Lower lobe of right lung (tissue), 2 donors: ENCODE measurements around the gene NBAS. TPM values are rescaled to one million over a fixed set of nuclear protein-coding genes. Genes with fewer than 3 reads are reported as not detected.

ENCODE experiments used
- ATAC-seq, 2 donors: fragments of 200-7000 bp; cut with Tn5 transposase; one replicate each; pipeline ENCODE4 v1.9.1; 2020 to 2022; ENCODE audit warnings: mild to moderate bottlenecking in 2 of 2, moderate library complexity in 2 of 2
- DNase-seq: peaks from one replicate; pipeline ENCODE4 v3.0.0-alpha.2; 2020
- H3K27ac ChIP-seq: fragments of 200-600 bp; one replicate; pipeline ENCODE4 v1.8.0; 2022
- H3K27me3 ChIP-seq: fragments of 200-600 bp; one replicate; pipeline ENCODE4 v1.8.0; 2022; ENCODE audit warnings: low read depth
- H3K36me3 ChIP-seq: fragments of 200-600 bp; one replicate; pipeline ENCODE4 v1.8.0; 2022; ENCODE audit warnings: mild to moderate bottlenecking
- H3K4me1 ChIP-seq: fragments of 200-600 bp; one replicate; pipeline ENCODE4 v1.8.0; 2022
- H3K4me3 ChIP-seq: fragments of 200-600 bp; one replicate; pipeline ENCODE4 v1.8.0; 2022; ENCODE audit warnings: mild to moderate bottlenecking
- H3K9me3 ChIP-seq: fragments of 200-600 bp; one replicate; pipeline ENCODE4 v1.8.0; 2022
- CTCF ChIP-seq: fragments of 200-600 bp; IDR thresholded peaks from one replicate; pipeline ENCODE4 v1.8.0; 2022; ENCODE audit warnings: antibody characterized with exemption, mild to moderate bottlenecking
- intact Hi-C: fragments of 100-400 bp; cut with DNase I; formaldehyde crosslinking; loops from one replicate; pipeline ENCODE4 v1.11.0; 2022
- total RNA-seq: library from RNA; stranded (reverse); fragmentation: NEBNext Ultra II Directional; extraction: Animal tissue kit (Norgen Biotek cat#: 25700); gene quantifications from one replicate; pipeline ENCODE4 v1.2.1, GENCODE V29; 2021
- donor health status: DM: no; HTN: yes; CAD: no; lungs with severe emphysema.

The NBAS gene
- total RNA-seq, 1 donor from 2014 or later, result 42.4 TPM

DNA sequence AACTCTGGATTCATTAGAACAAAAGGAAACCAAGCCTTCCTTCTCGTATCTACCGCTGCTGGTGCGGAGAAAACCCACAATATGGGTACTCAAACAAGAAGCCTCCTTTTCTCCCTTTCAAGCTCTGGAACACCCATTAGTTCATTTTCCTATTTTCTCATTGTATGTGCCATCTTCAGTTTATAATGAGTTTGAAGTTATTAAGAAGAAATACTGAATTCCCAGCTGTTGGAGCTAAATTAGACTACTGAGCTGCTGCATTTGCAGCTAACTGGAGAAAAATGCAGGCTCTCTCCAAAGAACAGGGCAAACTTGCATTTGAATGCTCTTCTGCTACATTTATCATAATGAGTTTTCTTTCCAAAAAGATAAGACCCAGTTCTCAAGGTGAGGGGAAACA is 398.5 kb downstream of the NBAS start:
- H3K4me3 ChIP-seq, result no peak overlapping the region
- peaks cover 6% of the 10 kb centered on the region for H3K36me3 ChIP-seq
- no peaks in the 10 kb centered on the region for H3K9me3 ChIP-seq
- H3K27ac ChIP-seq, result no peak overlapping the region
- H3K27me3 ChIP-seq, result no peaks in the 10 kb centered on the region
- H3K4me1 ChIP-seq, result no peaks in the 10 kb centered on the region
- ATAC-seq, result no peak
- intact Hi-C loops, result no loop called here
- DNase-seq, result no peak
- TF ChIP-seq CTCF, result no peak

GRCh38 chr2:15160201-15160991 is 400.7 kb downstream of the NBAS start:
- Histone ChIP-seq H3K9me3 (no peaks in the 10 kb centered on the region), H3K4me3 (no peak overlapping the region), H3K4me1 (no peaks in the 10 kb centered on the region), H3K27ac (peak overlapping the region; percentile 58), H3K27me3 (no peaks in the 10 kb centered on the region), H3K36me3 (no peaks in the 10 kb centered on the region)
- TF ChIP-seq CTCF, result no peak
- no peak for ATAC-seq
- intact Hi-C loops, result no loop called here
- no peak for DNase-seq

- Histone ChIP-seq H3K27ac (peak overlapping the region; percentile 58), H3K4me1 (no peaks in the 10 kb centered on the region), H3K36me3 (no peaks in the 10 kb centered on the region), H3K27me3 (no peaks in the 10 kb centered on the region), H3K4me3 (no peak overlapping the region), H3K9me3 (no peaks in the 10 kb centered on the region)
- no peak for ATAC-seq
- DNase-seq, result no peak
- intact Hi-C loops, result no loop called here
- TF ChIP-seq CTCF, result peak; percentile 42
Measured at GRCh38 chr2:15159751-15160177, 401.4 kb downstream of the NBAS start.

GRCh38 chr2:15159206-15159605 is 401.9 kb downstream of the NBAS start:
- H3K4me1 ChIP-seq, result no peaks in the 10 kb centered on the region
- H3K27ac ChIP-seq, result no peak overlapping the region
- no peak for DNase-seq
- no peak for TF ChIP-seq CTCF
- intact Hi-C loops, result no loop called here
- H3K36me3 ChIP-seq, result no peaks in the 10 kb centered on the region
- no peaks in the 10 kb centered on the region for H3K9me3 ChIP-seq
- ATAC-seq, result no peak
- no peaks in the 10 kb centered on the region for H3K27me3 ChIP-seq
- no peak overlapping the region for H3K4me3 ChIP-seq

GRCh38 chr2:15158532-15158931 is 402.6 kb downstream of the NBAS start:
- Histone ChIP-seq H3K9me3 (no peaks in the 10 kb centered on the region), H3K4me3 (no peak overlapping the region), H3K4me1 (no peaks in the 10 kb centered on the region), H3K27ac (no peak overlapping the region), H3K27me3 (no peaks in the 10 kb centered on the region), H3K36me3 (no peaks in the 10 kb centered on the region)
- intact Hi-C loops, result no loop called here
- DNase-seq, result no peak
- no peak for TF ChIP-seq CTCF
- ATAC-seq, result no peak
